Activated CD4-positive, alpha-beta T cell treated with anti-CD3 and anti-CD28 coated beads, Interleukin-2, amount 50 U/mL, for 4 hours (primary cell): ENCODE data around the gene CWC25.

ENCODE experiments used
- DNase-seq, 2 experiments: peaks; one replicate each; pipeline ENCODE4 v3.0.0-alpha.2; 2020

CWC25 gene

DNA sequence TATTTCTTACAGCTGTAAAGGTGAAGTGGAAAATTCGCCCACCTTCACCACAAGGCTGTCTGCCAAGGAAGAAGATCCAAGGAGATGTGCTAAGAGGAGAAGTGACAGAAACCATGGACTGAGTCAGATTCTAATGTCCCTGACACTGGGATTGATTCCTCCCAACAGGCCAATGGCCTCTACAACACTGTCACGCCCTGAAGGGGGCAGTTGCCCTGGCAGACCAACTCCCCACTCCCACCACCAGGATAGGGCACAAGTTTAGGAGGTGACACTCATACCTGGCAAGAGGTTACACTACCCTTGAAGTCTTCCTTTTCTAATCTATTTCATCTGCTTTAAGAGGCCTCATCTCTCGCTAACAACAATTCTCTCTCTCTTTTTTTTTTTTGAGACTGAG is 41.9 kb downstream of the CWC25 start:
- no peak for DNase-seq

GRCh38 chr17:38779965-38780752 is 45.0 kb downstream of the CWC25 start:
- no peak for DNase-seq

DNA sequence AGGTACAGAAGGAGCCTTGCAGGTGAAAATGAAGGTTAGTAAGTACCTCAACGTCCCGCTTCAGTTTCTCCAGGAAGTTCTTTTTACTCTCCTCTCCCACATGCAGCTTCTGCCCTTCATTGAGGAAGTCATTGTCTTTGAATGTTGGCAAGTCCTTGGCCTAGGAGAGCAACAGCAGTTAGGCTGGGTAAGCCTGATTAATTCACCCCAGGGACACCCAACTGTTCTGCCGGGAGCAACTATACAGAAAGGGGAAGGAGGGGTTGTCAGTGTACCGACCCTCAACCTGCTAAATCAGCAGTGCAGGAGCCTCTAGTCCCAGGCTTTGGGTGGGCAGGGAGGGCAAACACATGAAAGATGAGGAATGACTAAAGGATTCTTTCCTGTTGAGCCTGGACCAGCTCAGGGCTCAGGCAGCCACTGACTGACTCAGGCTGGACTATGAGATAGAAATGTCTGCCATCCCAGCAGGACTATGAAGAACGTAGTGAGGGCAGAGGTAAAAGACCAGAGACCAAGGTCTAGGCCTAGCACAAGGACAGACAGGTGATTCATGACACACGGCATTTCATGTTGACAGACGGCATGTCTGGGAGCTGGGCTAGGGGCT is 47.4 kb downstream of the CWC25 start:
- DNase-seq, result no peak

GRCh38 chr17:38773258-38773657 is 51.9 kb downstream of the CWC25 start:
- no peak for DNase-seq

DNA sequence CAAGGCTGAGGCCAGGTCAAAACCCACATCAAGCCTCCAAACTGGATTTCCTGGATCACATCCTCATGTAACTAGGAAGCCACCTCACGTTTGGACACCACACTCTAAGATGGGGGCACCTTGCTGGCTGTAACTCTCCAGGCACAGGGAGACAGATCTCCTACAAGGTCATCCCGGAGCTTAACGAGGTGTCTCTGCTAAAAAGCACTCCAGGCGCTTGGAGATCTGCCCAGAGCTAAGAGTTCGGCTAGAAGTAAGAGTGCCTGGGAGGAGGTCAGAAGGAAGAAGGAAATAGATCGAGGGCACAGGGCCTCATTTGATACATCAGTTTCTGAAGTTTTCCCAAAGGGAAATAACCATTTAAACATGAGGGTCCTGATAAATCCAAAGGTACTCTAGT is 56.7 kb downstream of the CWC25 start:
- no peak for DNase-seq

- DNase-seq, result no peak
These were observed 58.8 kb downstream of the CWC25 start for GRCh38 chr17:38766341-38766740.

DNA sequence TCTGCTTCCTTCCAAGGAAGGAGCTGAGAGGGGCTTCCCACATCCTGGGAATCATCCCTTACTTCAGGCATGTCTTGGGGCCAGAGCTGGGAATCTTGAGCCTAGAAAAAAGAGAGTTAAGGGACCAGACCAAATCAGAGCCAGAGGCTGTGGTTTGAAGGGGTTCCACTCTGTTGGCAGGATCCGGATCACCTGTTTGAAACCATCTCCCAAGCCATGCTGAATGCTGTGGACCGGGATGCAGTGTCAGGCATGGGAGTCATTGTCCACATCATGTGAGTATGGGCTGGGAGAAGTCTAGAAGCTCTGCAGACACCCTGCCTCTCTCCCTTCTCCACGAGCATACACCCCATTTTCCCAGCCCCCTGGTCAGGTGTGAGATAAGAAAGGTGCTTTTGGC is 62.9 kb downstream of the CWC25 start:
- DNase-seq, result no peak

DNA sequence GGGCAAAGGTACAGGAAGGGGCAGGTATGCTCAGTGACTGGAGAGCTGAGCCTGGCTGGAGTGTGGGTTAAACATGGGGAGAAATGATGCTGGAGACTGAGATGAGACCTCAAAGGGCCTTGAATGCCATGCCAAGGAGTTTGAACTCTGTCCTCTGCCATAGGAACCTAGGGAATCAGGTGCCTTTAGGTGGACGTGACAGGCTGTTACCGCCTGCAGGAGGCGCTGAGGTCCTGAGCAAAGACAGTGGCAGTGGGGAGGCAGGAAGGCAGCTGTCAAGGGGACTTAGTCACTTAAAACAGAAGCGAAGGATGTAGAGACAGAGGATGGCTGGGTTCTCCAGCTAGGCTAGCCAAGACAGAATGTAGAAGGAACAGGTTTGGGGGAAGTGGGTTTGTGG is 63.5 kb downstream of the CWC25 start:
- peak in 1 of 2 experiments; percentile 33 for DNase-seq

GRCh38 chr17:38753071-38753506 is 72.0 kb downstream of the CWC25 start:
- no peak for DNase-seq

- peak; percentile 95 for DNase-seq
These were observed 72.6 kb downstream of the CWC25 start, which contains the start of gene PSMB3 for GRCh38 chr17:38752308-38753070. PSMB3 (plus strand) TSS chr17:38752741; CDS start chr17:38752827, 86 bp downstream.

DNA sequence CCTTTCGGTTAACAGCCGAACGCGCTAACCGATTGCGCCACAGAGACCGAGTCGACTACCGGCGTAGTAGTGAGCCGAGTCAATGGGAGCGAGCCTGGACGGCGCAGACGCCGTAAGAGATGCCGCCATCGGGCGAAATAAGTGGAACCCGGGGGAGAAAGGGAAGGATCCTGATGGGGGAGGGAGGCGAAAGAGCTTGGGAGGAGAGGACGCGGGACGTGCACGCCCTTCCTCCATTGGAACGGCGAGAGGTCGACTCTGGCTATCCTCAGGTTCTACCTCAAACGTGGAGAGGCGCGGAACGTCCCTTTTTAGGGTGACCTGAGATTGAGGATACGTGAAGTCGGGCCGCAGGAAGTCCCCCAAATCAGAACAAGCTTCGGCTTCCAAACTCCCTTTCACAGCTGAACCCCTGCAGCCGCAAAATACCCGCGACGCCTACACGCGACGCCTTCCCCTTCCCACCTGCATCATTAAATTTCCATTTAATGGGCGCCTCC is 73.3 kb downstream of the CWC25 start:
- DNase-seq, result peak; percentile 78 to 79

DNA sequence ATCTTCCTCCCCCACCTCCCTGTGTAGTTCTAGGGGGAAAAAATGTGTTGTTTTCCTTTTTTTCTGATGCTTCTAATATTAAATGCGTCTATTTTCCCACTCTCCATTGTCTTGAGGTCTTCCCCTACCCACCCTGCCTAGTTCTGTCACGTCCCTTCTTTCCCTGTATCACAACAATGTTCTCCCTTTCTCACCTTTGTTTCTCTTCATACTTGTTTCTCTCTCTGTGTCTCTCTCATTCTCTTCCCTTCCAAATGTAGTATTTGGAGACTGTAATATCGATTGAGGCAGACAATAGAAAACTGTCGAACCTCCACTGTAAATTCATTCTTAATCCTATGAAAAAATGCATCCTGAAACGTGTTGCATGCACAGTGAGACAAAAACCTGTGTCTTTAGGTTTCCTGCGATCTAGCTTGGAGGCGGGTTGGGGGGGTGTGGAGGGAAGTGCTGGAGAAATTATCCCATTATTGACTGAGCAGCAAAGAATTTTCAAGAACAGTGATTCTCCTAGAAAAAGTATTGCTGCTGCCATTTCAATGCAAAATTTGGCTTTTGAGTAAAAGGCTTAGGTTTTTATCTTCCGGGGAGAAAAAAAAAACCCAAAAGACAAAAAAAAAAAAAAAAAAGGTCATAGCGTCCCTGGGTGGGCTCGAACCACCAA is 73.8 kb downstream of the CWC25 start:
- no peak for DNase-seq
